ENCODE data around the gene TSHR.
"Not testable (repeated sequence)": the region's sequence is repeated elsewhere in the genome, so short reads cannot be mapped to it uniquely, and the experiment has no call there.

TSHR gene

GRCh38 chr14:80955416-80955941 lies at the start of gene TSHR:
TSS of gene TSHR (plus strand) at chr14:80955621. CDS start at chr14:80955681, 60 bp downstream.
- Histone ChIP-seq H3K4me3 (peak within 1 kb of the TSS; percentile 27 to 50 (median 45)), H3K27ac (peak within 1 kb of the TSS in 10 of 21 experiments; percentile 7 to 80 (median 54))

- no peak overlapping the region for H3K27ac ChIP-seq
- no peak overlapping the region for H3K4me3 ChIP-seq
These were observed 49.1 kb upstream of the TSHR start for GRCh38 chr14:80906336-80906735.

DNA sequence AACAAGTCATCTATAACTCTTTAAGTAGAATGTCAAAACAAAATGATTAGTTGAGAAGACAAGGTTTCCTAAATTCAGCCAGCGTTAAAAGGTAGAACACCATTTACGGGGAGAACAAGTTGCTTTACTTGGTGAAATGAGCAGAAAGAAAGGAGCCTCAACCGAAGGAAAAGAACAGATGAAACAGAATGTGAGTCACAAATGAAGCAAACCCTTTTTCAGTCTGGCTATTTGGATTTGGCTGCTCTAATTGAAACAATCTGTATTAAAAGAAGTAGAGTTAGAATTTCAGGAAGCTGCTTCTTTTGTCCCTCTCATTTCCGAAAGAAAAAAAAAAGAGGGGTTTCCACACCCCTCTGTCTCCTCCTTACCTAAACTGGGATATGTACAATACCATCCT lies 48.5 kb upstream of the TSHR start:
- no peak overlapping the region for H3K4me3 ChIP-seq

GRCh38 chr14:80912013-80912412 lies 43.4 kb upstream of the TSHR start:
- H3K4me3 ChIP-seq = not testable (repeated sequence)

More for the DNA sequence above, 48.5 kb upstream of the TSHR start:
- H3K27ac ChIP-seq = peak overlapping the region in 1 of 21 experiments; percentile 26

GRCh38 chr14:80919622-80920021 lies 35.8 kb upstream of the TSHR start:
- no peak overlapping the region for H3K27ac ChIP-seq
- no peak overlapping the region for H3K4me3 ChIP-seq

More at GRCh38 chr14:80912013-80912412, 43.4 kb upstream of the TSHR start:
- not testable (repeated sequence) for H3K27ac ChIP-seq

- Histone ChIP-seq H3K27ac (no peak overlapping the region), H3K4me3 (no peak overlapping the region)
These were observed 32.1 kb upstream of the TSHR start for GRCh38 chr14:80923368-80923767.

DNA sequence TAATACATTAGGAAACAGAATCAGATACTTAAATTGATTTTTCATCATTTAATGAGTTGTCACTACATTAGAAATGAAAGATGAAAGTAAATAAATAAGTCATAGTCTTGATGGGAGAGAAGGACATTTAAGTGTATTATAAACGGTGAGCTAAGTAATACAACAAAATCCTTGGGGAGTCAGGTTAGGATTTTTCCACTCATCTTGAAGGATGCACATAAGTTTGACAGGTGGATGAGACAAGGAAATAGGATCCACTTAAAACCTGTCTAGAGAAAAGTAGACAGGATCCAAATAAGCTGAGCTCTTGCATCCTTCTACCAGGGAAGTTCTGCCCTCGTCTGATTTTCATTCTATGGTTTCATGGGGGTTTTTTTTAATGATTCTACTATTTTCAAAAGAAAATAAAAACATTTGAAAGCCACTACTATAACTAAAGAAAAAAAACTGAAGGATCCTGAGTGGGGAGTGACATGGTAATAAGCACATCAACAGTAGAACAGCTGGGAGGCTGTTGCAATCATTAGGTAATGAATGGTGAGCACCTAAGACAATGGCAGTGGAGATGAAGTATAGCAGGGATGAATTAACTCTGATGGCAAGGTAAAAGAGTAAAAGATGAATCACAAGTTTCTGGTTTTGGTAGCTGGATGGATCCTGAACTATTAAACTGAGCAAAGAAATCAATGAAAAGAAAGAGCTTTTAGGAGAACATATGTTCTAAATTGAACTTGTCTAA lies 30.9 kb upstream of the TSHR start:
- no peak overlapping the region for H3K27ac ChIP-seq
- no peak overlapping the region for H3K4me3 ChIP-seq

GRCh38 chr14:80926397-80927082 lies 28.9 kb upstream of the TSHR start:
- Histone ChIP-seq H3K27ac (no peak overlapping the region), H3K4me3 (no peak overlapping the region)

DNA sequence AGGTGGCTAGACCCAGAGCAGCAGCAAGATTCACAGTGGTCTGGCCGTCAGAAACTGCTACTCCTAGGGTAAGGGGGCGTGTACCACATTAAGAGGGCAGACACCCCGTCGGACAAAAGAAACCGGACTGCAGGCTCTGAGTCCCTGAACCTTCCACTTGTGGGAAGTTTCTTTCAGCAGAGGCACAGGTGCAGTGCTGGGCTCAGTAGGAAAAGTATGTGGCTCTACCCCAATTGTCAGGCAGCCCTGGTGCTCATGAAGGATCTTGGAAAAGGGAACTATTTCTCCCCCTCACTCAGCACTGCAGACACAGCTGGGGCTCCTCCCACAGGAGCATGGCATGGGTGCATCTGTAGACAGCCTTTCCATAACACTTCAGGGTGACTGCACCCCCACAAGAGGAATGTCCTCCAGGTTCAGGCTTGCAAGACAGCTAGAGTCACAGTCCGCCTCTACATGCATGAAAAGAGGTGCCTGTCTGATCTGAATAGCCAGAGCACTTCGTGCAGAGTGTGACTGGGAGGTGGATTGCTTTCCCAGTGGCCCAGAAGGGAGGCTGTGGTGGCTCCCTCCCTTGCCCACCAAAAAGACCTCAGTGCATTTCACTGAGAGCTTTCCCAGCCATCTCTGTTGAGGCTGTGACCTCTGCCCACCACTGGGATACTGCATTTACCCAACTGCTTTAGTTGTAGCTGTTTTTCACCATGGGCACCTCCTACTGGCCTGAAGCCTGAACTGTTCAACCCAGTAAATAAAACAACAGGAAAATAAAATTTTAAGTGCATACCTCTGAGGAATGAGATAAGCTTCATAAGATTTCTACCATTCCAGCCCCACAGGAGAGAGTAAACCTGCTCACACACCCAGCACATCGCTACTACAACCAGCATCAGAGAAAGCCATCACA lies 28.1 kb upstream of the TSHR start:
- H3K4me3 ChIP-seq = no peak overlapping the region

GRCh38 chr14:80930095-80930494 lies 25.3 kb upstream of the TSHR start:
- H3K4me3 ChIP-seq = no peak overlapping the region
- peak overlapping the region in 6 of 21 experiments; percentile 22 to 79 (median 46) for H3K27ac ChIP-seq

More for the DNA sequence above, 28.1 kb upstream of the TSHR start:
- no peak overlapping the region for H3K27ac ChIP-seq

- H3K27ac ChIP-seq = peak overlapping the region in 8 of 21 experiments; percentile 22 to 79 (median 43)
- H3K4me3 ChIP-seq = no peak overlapping the region
These were observed 24.5 kb upstream of the TSHR start for GRCh38 chr14:80930836-80931389.

GRCh38 chr14:80933282-80933681 lies 22.1 kb upstream of the TSHR start:
- no peak overlapping the region for H3K4me3 ChIP-seq
- H3K27ac ChIP-seq = no peak overlapping the region

DNA sequence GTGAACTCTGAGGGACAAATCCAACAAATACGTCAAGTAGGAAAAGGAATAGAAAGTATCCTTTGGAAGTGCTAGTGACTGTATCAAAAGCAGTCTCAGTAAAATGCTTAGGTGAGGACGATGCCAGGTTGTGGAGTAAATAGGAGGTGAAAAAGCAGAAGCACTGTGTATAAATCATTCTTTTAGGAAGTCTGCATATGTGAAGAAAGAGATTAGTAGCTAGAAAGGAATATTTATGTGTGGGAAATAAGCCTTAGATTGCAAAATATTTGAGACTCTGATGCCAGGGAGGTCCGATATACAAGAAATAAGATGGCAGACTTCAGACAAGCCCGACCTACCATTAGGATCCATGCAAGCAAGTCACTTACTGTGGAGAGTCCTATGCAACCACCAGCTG lies 21.7 kb upstream of the TSHR start:
- no peak overlapping the region for H3K27ac ChIP-seq
- H3K4me3 ChIP-seq = no peak overlapping the region

DNA sequence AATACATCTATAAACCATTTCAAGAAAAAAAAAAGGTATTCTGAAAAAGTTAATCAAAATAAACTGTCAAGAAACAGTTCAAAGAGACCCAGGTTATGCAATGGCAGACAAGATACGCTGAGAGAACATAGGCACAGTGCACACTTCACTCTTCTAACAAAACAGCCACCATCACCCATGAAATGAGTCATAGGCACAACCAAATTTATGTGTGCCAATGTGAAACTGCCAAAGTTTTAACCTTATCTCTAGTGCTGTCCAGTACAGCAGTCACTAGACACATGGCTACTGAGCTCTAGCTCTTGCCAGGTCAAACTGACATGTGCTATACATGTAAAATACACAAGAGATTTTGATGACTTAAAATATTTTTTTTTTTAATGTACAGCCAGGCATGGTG lies 15.3 kb upstream of the TSHR start:
- Histone ChIP-seq H3K4me3 (no peak overlapping the region), H3K27ac (no peak overlapping the region)

DNA sequence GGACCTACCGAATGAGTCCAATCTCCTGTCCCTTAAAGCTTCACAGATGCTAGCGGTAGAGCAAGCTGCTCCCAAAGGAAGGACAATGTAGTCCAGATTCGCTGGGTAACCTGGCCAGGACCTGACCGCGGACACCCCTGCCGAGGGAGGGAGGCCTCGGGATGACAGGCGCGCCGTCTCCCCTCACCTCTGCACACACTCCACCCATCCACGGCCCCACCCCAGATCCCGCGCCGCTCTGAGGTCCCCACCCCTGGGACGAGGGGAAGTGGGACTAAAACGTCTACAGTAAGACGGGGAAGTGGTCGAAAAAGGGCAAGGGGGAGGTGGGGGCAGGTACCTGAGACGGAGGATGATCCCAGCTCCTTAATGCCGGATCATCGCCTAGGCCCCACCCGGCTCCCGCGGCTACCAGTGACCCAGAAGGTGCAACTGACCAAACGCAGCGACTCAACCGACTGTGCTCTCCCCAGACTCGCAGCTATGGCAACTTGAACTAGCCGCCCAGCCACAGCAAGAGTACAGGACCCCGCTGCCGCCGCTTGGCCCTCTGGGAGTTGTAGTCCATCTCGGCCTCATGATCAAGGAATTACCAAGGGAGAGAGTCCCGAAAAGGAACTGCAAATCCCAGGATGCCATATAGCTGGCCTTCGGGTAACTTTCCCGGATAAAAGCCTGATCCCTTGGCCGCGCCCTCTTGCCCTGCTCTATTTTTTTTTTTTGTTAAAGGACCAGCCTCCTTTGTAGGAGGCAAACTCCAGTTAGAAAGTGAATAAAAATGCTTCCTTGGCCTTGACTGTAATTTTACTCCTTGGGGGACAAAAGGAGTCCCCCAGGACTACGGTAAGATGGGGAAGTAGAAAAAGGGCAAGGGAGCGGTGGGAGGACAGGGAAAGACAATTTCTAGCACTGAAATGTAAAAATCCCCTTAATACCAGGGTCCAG lies 13.9 kb upstream of the TSHR start, which contains the start of gene CEP128:
CEP128 (minus strand) TSS at position 498 of the 945 bp plus-strand sequence.
- peak within 1 kb of the TSS; percentile 50 to 80 (median 70) for H3K4me3 ChIP-seq
- peak within 1 kb of the TSS; percentile 14 to 86 (median 67) for H3K27ac ChIP-seq

- Histone ChIP-seq H3K27ac (peak overlapping the region in 20 of 21 experiments; percentile 9 to 86 (median 63)), H3K4me3 (peak overlapping the region; percentile 50 to 80 (median 70))
These were observed 13.2 kb upstream of the TSHR start for GRCh38 chr14:80942191-80942600.

- H3K27ac ChIP-seq = no peak overlapping the region
- H3K4me3 ChIP-seq = no peak overlapping the region
These were observed 10.4 kb upstream of the TSHR start for GRCh38 chr14:80944861-80945617.

- no peak overlapping the region for H3K27ac ChIP-seq
These were observed 9.2 kb upstream of the TSHR start for GRCh38 chr14:80946187-80946586.

More at GRCh38 chr14:80946187-80946586, 9.2 kb upstream of the TSHR start:
- no peak overlapping the region for H3K4me3 ChIP-seq

Data from skin epidermis (tissue), 12 donors.